HEK293 (cell line): Measurements from ENCODE around the gene RBP4.

ENCODE experiments used
- CTCF ChIA-PET: fragments of 350-600 bp; formaldehyde crosslinking; extraction: SDS; loops from one replicate; lab custom pipeline; 2021; ENCODE audit warnings: antibody characterized with exemption; lab: Yijun Ruan, JAX
- POLR2A ChIA-PET: fragments of 300-600 bp; formaldehyde crosslinking; extraction: SDS; loops from one replicate; lab custom pipeline; 2020; ENCODE audit warnings: antibody characterized with exemption, inconsistent platforms; lab: Yijun Ruan, JAX
- H3K27ac ChIP-seq: fragments of 200-500 bp; sonication (Bioruptor generic); 2 replicates; pipeline ENCODE4 v1.5.1; 2014; ENCODE audit warnings: low read depth, low read length, control low read depth, inconsistent platforms; ENCODE audit errors: extremely low read depth
- H3K36me3 ChIP-seq, 2 experiments: fragments of 200-500 bp in 1 of 2; sonication (Bioruptor generic) in 1 of 2; 1 replicate in 1 of 2; 2 replicates in 1 of 2; pipeline ENCODE4 v1.5.1; 2014 to 2017; ENCODE audit warnings: inconsistent platforms in 2 of 2, low read length in 2 of 2; ENCODE audit not compliant: control insufficient read depth in 2 of 2, insufficient read depth in 1 of 2
- H3K4me1 ChIP-seq: fragments of 200-500 bp; sonication (Bioruptor generic); 2 replicates; pipeline ENCODE4 v1.5.1; 2014; ENCODE audit warnings: mild to moderate bottlenecking, low read length, inconsistent platforms; ENCODE audit not compliant: control insufficient read depth, insufficient read depth
- H3K4me3 ChIP-seq: 2 replicates; pipeline ENCODE4 v1.5.1; 2011; ENCODE audit warnings: low read depth, mild to moderate bottlenecking, control low read depth, low read length, moderate library complexity
- H3K9me3 ChIP-seq: fragments of 200-500 bp; sonication (Bioruptor generic); 2 replicates; pipeline ENCODE4 v1.5.1; 2014; ENCODE audit warnings: low read depth, low read length, inconsistent platforms; ENCODE audit not compliant: control insufficient read depth, insufficient read depth
- BCL11A ChIP-seq: fragments of 450-650 bp; formaldehyde crosslinking; IDR thresholded peaks from 2 replicates; pipeline ENCODE4 v1.5.1; 2016; ENCODE audit warnings: low read depth, missing biosample characterization, missing genetic modification characterization
- MEIS1 ChIP-seq: sonication (generic); formaldehyde crosslinking; IDR thresholded peaks from 2 replicates; pipeline ENCODE4 v1.8.1; 2022; ENCODE audit warnings: missing genetic modification reagents, mild to moderate bottlenecking, borderline replicate concordance
- SP3 ChIP-seq: fragments of 450-650 bp; formaldehyde crosslinking; IDR thresholded peaks from 2 replicates; pipeline ENCODE4 v1.5.1; 2016; ENCODE audit warnings: missing biosample characterization, missing genetic modification characterization
- ZBTB20 ChIP-seq: fragments of 450-650 bp; formaldehyde crosslinking; IDR thresholded peaks from 2 replicates; pipeline ENCODE4 v1.5.1; 2016; ENCODE audit warnings: missing biosample characterization, missing genetic modification characterization
- ZBTB21 ChIP-seq: fragments of 450-650 bp; formaldehyde crosslinking; IDR thresholded peaks from 2 replicates; pipeline ENCODE4 v1.5.1; 2017; ENCODE audit warnings: missing biosample characterization, missing genetic modification characterization
- ZNF121 ChIP-seq: fragments of 450-650 bp; formaldehyde crosslinking; IDR thresholded peaks from 2 replicates; pipeline ENCODE4 v1.5.1; 2016; ENCODE audit warnings: missing biosample characterization, missing genetic modification characterization
- ZNF157 ChIP-seq: fragments of 450-650 bp; formaldehyde crosslinking; IDR thresholded peaks from 2 replicates; pipeline ENCODE4 v1.5.1; 2016; ENCODE audit warnings: missing biosample characterization, missing genetic modification characterization
- ZNF221 ChIP-seq: fragments of 450-650 bp; formaldehyde crosslinking; IDR thresholded peaks from 2 replicates; pipeline ENCODE4 v1.5.1; 2017; ENCODE audit warnings: missing biosample characterization, missing genetic modification characterization, borderline replicate concordance
- ZNF324 ChIP-seq: fragments of 450-650 bp; formaldehyde crosslinking; IDR thresholded peaks from 2 replicates; pipeline ENCODE4 v1.5.1; 2016; ENCODE audit warnings: missing biosample characterization, missing genetic modification characterization
- ZNF394 ChIP-seq: fragments of 450-650 bp; formaldehyde crosslinking; IDR thresholded peaks from 2 replicates; pipeline ENCODE4 v1.5.1; 2016; ENCODE audit warnings: missing biosample characterization, missing genetic modification characterization, mild to moderate bottlenecking, moderate library complexity, borderline replicate concordance
- ZNF585B ChIP-seq: fragments of 450-650 bp; formaldehyde crosslinking; IDR thresholded peaks from 2 replicates; pipeline ENCODE4 v1.5.1; 2016; ENCODE audit warnings: missing biosample characterization, missing genetic modification characterization
- ZNF621 ChIP-seq: fragments of 450-650 bp; formaldehyde crosslinking; IDR thresholded peaks from 2 replicates; pipeline ENCODE4 v1.5.1; 2017; ENCODE audit warnings: missing biosample characterization, missing genetic modification characterization
- ZSCAN16 ChIP-seq: fragments of 450-650 bp; formaldehyde crosslinking; IDR thresholded peaks from 2 replicates; pipeline ENCODE4 v1.5.1; 2016; ENCODE audit warnings: missing biosample characterization, missing genetic modification characterization
- TF ChIP-seq, protein P1 (sequence below): fragments of 450-650 bp; formaldehyde crosslinking; IDR thresholded peaks from 2 replicates; pipeline ENCODE4 v1.5.1; 2016; ENCODE audit warnings: missing biosample characterization, missing genetic modification characterization
- TF ChIP-seq, protein P2 (sequence below): fragments of 450-650 bp; formaldehyde crosslinking; IDR thresholded peaks from 2 replicates; pipeline ENCODE4 v1.5.1; 2016; ENCODE audit warnings: missing biosample characterization, missing genetic modification characterization
- TF ChIP-seq, protein P3 (sequence below): fragments of 450-650 bp; formaldehyde crosslinking; IDR thresholded peaks from 2 replicates; pipeline ENCODE4 v1.5.0; 2017; ENCODE audit warnings: missing biosample characterization, missing genetic modification characterization, borderline replicate concordance
- TF ChIP-seq, protein P4 (sequence below): fragments of 450-650 bp; formaldehyde crosslinking; IDR thresholded peaks from 2 replicates; pipeline ENCODE4 v1.5.1; 2016; ENCODE audit warnings: missing biosample characterization, missing genetic modification characterization

RBP4 gene

DNA sequence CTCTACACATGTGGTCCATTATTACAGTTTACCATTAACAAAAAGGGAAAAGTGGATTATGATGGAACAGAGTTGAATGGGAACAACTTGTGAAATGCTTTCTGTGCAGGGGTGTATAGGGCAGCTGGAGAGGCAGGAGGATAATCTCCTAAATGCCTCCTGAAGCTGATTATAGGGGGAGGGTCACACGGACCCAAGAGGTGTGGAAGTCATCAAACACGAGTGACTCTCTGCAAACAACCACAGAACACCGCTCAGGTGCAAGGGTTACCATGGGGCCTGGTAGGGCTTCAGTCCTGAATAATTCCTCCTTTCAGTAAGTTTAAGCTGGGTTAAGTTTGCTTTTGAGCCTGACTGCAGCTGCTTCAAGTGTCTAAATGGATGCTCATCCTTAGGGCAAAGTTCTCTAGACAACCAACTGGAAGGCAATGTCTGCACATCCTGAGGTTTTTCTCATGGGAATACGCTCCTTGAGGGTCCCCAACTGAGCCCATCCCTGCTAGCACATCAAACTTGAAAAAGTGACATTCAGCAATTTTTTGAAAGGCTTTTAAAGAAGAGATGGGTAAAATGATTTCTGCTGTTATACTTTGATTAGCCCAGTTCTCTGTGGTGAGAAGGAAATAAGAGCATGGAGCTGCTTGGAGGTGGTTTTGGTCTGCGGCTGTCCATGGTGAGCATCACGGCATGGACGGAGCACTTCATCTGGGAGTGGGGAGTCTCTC, 13.2 kb upstream of the RBP4 start (continued):
- TF ChIP-seq, protein P1, sequence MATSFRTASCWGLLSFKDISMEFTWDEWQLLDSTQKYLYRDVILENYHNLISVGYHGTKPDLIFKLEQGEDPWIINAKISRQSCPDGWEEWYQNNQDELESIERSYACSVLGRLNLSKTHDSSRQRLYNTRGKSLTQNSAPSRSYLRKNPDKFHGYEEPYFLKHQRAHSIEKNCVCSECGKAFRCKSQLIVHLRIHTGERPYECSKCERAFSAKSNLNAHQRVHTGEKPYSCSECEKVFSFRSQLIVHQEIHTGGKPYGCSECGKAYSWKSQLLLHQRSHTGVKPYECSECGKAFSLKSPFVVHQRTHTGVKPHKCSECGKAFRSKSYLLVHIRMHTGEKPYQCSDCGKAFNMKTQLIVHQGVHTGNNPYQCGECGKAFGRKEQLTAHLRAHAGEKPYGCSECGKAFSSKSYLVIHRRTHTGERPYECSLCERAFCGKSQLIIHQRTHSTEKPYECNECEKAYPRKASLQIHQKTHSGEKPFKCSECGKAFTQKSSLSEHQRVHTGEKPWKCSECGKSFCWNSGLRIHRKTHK (tag by site-specific recombination) = no peak
- TF ChIP-seq ZBTB20 (tag by site-specific recombination) (no peak), MEIS1 (CRISPR knock-in tag) (no peak), ZNF394 (tag by site-specific recombination) (no peak), BCL11A (tag by site-specific recombination) (no peak), ZNF221 (tag by site-specific recombination) (no peak), ZNF621 (tag by site-specific recombination) (no peak), ZNF157 (no peak)
- TF ChIP-seq, protein P2, sequence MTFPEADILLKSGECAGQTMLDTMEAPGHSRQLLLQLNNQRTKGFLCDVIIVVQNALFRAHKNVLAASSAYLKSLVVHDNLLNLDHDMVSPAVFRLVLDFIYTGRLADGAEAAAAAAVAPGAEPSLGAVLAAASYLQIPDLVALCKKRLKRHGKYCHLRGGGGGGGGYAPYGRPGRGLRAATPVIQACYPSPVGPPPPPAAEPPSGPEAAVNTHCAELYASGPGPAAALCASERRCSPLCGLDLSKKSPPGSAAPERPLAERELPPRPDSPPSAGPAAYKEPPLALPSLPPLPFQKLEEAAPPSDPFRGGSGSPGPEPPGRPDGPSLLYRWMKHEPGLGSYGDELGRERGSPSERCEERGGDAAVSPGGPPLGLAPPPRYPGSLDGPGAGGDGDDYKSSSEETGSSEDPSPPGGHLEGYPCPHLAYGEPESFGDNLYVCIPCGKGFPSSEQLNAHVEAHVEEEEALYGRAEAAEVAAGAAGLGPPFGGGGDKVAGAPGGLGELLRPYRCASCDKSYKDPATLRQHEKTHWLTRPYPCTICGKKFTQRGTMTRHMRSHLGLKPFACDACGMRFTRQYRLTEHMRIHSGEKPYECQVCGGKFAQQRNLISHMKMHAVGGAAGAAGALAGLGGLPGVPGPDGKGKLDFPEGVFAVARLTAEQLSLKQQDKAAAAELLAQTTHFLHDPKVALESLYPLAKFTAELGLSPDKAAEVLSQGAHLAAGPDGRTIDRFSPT (tag by site-specific recombination) = no peak
- TF ChIP-seq, all 188 proteins: peak for 0

DNA sequence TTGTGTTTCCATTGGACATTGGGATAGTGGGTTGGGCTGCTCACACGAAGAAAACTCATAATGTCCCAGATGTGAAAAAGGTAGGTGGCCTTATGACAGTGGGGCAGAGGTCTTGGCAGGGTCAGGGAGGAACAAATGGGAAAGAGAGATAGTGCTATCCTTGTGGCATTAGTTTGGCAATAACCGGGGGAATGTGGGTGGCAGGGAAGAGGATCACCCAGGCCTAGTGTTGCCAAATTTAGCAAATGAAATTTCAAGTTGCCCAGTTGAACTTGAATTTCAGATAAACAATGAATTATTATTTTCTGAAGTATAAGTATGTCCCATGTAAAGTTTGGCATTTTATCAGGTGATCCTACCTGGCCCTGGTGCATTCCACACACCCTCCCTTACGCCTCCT, 12.1 kb upstream of the RBP4 start:
- no peak overlapping the region for H3K4me3 ChIP-seq
- ChIA-PET CTCF (no interaction called here), POLR2A (no interaction called here)
- no peaks in the 10 kb centered on the region for H3K36me3 ChIP-seq
- TF ChIP-seq ZNF121 (tag by site-specific recombination) (no peak), ZBTB21 (no peak), SP3 (tag by site-specific recombination) (no peak), ZNF324 (no peak), ZNF585B (tag by site-specific recombination) (no peak), ZSCAN16 (no peak)
- TF ChIP-seq, protein P3, sequence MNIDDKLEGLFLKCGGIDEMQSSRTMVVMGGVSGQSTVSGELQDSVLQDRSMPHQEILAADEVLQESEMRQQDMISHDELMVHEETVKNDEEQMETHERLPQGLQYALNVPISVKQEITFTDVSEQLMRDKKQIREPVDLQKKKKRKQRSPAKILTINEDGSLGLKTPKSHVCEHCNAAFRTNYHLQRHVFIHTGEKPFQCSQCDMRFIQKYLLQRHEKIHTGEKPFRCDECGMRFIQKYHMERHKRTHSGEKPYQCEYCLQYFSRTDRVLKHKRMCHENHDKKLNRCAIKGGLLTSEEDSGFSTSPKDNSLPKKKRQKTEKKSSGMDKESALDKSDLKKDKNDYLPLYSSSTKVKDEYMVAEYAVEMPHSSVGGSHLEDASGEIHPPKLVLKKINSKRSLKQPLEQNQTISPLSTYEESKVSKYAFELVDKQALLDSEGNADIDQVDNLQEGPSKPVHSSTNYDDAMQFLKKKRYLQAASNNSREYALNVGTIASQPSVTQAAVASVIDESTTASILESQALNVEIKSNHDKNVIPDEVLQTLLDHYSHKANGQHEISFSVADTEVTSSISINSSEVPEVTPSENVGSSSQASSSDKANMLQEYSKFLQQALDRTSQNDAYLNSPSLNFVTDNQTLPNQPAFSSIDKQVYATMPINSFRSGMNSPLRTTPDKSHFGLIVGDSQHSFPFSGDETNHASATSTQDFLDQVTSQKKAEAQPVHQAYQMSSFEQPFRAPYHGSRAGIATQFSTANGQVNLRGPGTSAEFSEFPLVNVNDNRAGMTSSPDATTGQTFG (tag by site-specific recombination) = no peak
- TF ChIP-seq, protein P4, sequence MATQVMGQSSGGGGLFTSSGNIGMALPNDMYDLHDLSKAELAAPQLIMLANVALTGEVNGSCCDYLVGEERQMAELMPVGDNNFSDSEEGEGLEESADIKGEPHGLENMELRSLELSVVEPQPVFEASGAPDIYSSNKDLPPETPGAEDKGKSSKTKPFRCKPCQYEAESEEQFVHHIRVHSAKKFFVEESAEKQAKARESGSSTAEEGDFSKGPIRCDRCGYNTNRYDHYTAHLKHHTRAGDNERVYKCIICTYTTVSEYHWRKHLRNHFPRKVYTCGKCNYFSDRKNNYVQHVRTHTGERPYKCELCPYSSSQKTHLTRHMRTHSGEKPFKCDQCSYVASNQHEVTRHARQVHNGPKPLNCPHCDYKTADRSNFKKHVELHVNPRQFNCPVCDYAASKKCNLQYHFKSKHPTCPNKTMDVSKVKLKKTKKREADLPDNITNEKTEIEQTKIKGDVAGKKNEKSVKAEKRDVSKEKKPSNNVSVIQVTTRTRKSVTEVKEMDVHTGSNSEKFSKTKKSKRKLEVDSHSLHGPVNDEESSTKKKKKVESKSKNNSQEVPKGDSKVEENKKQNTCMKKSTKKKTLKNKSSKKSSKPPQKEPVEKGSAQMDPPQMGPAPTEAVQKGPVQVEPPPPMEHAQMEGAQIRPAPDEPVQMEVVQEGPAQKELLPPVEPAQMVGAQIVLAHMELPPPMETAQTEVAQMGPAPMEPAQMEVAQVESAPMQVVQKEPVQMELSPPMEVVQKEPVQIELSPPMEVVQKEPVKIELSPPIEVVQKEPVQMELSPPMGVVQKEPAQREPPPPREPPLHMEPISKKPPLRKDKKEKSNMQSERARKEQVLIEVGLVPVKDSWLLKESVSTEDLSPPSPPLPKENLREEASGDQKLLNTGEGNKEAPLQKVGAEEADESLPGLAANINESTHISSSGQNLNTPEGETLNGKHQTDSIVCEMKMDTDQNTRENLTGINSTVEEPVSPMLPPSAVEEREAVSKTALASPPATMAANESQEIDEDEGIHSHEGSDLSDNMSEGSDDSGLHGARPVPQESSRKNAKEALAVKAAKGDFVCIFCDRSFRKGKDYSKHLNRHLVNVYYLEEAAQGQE (tag by site-specific recombination) = no peak
- no peak overlapping the region for H3K27ac ChIP-seq
- H3K9me3 ChIP-seq = no peaks in the 10 kb centered on the region
- no peaks in the 10 kb centered on the region for H3K4me1 ChIP-seq
